Right lobe of liver (tissue), 6 donors: Measurements from ENCODE around the gene TMTC4. TPM values are rescaled to one million over a fixed set of nuclear protein-coding genes. Genes with fewer than 3 reads are reported as not detected.

Source experiments
- ATAC-seq, 4 donors: fragments of 200-7000 bp; cut with Tn5 transposase; one replicate each; pipeline ENCODE4 v1.9.1; 2020; ENCODE audit warnings: mild to moderate bottlenecking in 4 of 4, moderate library complexity in 4 of 4
- DNase-seq, 3 donors: peaks; one replicate each; pipeline ENCODE4 v3.0.0-alpha.2; 2020
- H3K27ac ChIP-seq, 3 donors: fragments of 200-600 bp; one replicate each; pipeline ENCODE4 v1.8.0; 2022
- H3K27me3 ChIP-seq, 2 donors: fragments of 200-600 bp; one replicate each; pipeline ENCODE4 v1.8.0; 2022
- H3K36me3 ChIP-seq, 4 donors: fragments of 200-600 bp; sonication (generic) in 1 of 4; one replicate each; pipeline versions ENCODE4 v1.5.1 to v1.8.0; 2017 to 2022; ENCODE audit warnings: control low read depth in 1 of 4
- H3K4me1 ChIP-seq, 4 donors: fragments of 200-600 bp; sonication (generic) in 1 of 4; one replicate each; pipeline versions ENCODE4 v1.5.1 to v1.8.0; 2017 to 2022; ENCODE audit warnings: control low read depth in 1 of 4
- H3K4me3 ChIP-seq, 3 donors: fragments of 200-600 bp; one replicate each; pipeline ENCODE4 v1.8.0; 2022
- H3K9me3 ChIP-seq, 4 donors: fragments of 200-600 bp; sonication (generic) in 1 of 4; one replicate each; pipeline versions ENCODE4 v1.5.1 to v1.8.0; 2017 to 2022; ENCODE audit warnings: control low read depth in 1 of 4
- CTCF ChIP-seq, 4 donors: fragments of 200-600 bp in 3 of 4; fragments of 450-650 bp in 1 of 4; IDR thresholded peaks; one replicate each; pipeline versions ENCODE4 v1.5.1 to v1.8.0; 2016 to 2022; ENCODE audit warnings: antibody characterized with exemption in 4 of 4, mild to moderate bottlenecking in 2 of 4
- POLR2A ChIP-seq: fragments of 450-650 bp; IDR thresholded peaks from one replicate; pipeline ENCODE4 v1.6.1; 2017; ENCODE audit warnings: antibody characterized with exemption, mild to moderate bottlenecking
- whole genome bisulfite sequencing: methylation state at CpG from one replicate; pipeline ENCODE4 v1.1.6; 2018; ENCODE audit warnings: low coverage, low lambda C conversion rate; ENCODE audit not compliant: insufficient coverage; ENCODE audit errors: missing lambda C conversion rate; 5-methylcytosine and 5-hydroxymethylcytosine counted together
- intact Hi-C, 2 donors: fragments of 100-400 bp; cut with DNase I; formaldehyde crosslinking; loops; one replicate each; pipeline versions ENCODE4 v1.11.2 to v1.14.1; 2022
- total RNA-seq, 6 experiments: library from RNA; depleted of rRNA in 2 of 6; stranded (reverse); fragments of >200 nt in 2 of 6; fragmentation: NEBNext Ultra II Directional in 3 of 6; extraction: Animal tissue kit (Norgen Biotek cat#: 25700) in 3 of 6; gene quantifications; one replicate each; pipeline versions ENCODE4 v1.1.0 to v1.2.4, GENCODE V29; 2016 to 2023
- donor health status: DM: no; HTN: yes; CAD: no.
- donor health status: DM: no; HTN: no; CAD: no.
- donor health status: DM: no; HTN: no; CAD: no.
- donor health status: DM: no; HTN: yes; CAD: no.
- donor health status: DM: no; HTN: yes; CAD: no.

The TMTC4 gene
- total RNA-seq, 6 experiments from 2014 or later = 10.7 to 17.9 (median 14.1) TPM

GRCh38 chr13:100559886-100560285 lies 114.7 kb downstream of the TMTC4 start:
- Histone ChIP-seq H3K27ac (peak overlapping the region in 1 of 3 donors; percentile 34), H3K9me3 (no peaks in the 10 kb centered on the region), H3K4me1 (peaks cover 0 to 31% (median 15%) of the 10 kb centered on the region in 4 donors), H3K4me3 (no peak overlapping the region), H3K27me3 (no peaks in the 10 kb centered on the region), H3K36me3 (no peaks in the 10 kb centered on the region)
- 89% methylated on average over 8 of the region's 8 CpGs for WGBS
- TF ChIP-seq POLR2A (no peak), CTCF (IDR thresholded peaks at IDR 0.05) (no peak)
- no peak for DNase-seq
- intact Hi-C loops = no loop called here
- ATAC-seq = no peak

Other genes starting within 250 kb of the TMTC4 start
- 1 to 10 TPM; 4.7 to 9.0 (median 5.9) TPM for gene GGACT, start 86.0 kb downstream of the TMTC4 start, total RNA-seq